Nephron (organoid): ENCODE data around the gene COL8A1.

Source experiments
- H3K27ac Mint-ChIP-seq, 3 experiments: 2 replicates each; pipeline ENCODE4 v1.8.0; 2020; ENCODE audit warnings: mixed read lengths in 3 of 3, mild to moderate bottlenecking in 2 of 3, moderate library complexity in 1 of 3
- H3K27me3 Mint-ChIP-seq: 2 replicates; pipeline ENCODE4 v1.8.0; 2021; ENCODE audit warnings: low read depth, mild to moderate bottlenecking, moderate library complexity, mixed read lengths
- H3K36me3 Mint-ChIP-seq: 2 replicates; pipeline ENCODE4 v1.8.0; 2020; ENCODE audit warnings: low read depth, mixed read lengths
- H3K4me1 Mint-ChIP-seq: 2 replicates; pipeline ENCODE4 v1.8.0; 2020; ENCODE audit warnings: mixed read lengths
- H3K4me3 Mint-ChIP-seq, 3 experiments: 2 replicates each; pipeline ENCODE4 v1.8.0; 2020; ENCODE audit warnings: mild to moderate bottlenecking in 3 of 3, mixed read lengths in 3 of 3, moderate library complexity in 2 of 3
- H3K9me3 Mint-ChIP-seq: 2 replicates; pipeline ENCODE4 v1.8.0; 2020; ENCODE audit warnings: mixed read lengths
- TF ChIP-seq, protein P1 (sequence below), 3 experiments: fragments of 200-600 bp; sonication (generic); IDR thresholded peaks; one replicate each; pipeline ENCODE4 v1.5.0; 2021; ENCODE audit warnings: antibody characterized with exemption in 3 of 3; ENCODE audit not compliant: unreplicated experiment in 3 of 3

The COL8A1 gene

DNA sequence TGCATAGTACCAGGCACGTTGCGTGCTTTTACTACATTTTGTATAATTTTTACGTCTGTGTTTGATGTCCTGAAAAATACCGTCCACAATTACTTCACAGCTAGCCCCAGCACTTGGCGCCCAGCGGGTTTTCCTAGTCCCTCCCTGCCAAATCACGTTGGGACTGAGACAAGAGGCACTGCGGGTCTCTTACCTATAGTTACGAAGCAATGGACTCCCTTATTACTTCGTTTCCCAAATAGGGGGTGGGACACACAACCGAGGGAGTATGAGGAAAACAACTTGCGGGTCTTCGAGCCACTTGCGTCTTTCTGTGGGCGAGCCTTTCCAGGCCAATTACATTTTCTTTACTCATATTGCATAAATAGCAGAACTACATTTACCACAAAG is 178.6 kb downstream of the COL8A1 start:
- Mint-ChIP-seq H3K36me3 (no peaks in the 10 kb centered on the region), H3K27ac (peak overlapping the region; percentile 99 to 100 (median 99)), H3K9me3 (no peaks in the 10 kb centered on the region), H3K4me3 (peak overlapping the region; percentile 89 to 98 (median 93)), H3K27me3 (peaks cover 3% of the 10 kb centered on the region), H3K4me1 (peaks cover 27% of the 10 kb centered on the region)
- TF ChIP-seq, protein P1, sequence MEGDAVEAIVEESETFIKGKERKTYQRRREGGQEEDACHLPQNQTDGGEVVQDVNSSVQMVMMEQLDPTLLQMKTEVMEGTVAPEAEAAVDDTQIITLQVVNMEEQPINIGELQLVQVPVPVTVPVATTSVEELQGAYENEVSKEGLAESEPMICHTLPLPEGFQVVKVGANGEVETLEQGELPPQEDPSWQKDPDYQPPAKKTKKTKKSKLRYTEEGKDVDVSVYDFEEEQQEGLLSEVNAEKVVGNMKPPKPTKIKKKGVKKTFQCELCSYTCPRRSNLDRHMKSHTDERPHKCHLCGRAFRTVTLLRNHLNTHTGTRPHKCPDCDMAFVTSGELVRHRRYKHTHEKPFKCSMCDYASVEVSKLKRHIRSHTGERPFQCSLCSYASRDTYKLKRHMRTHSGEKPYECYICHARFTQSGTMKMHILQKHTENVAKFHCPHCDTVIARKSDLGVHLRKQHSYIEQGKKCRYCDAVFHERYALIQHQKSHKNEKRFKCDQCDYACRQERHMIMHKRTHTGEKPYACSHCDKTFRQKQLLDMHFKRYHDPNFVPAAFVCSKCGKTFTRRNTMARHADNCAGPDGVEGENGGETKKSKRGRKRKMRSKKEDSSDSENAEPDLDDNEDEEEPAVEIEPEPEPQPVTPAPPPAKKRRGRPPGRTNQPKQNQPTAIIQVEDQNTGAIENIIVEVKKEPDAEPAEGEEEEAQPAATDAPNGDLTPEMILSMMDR (IDR thresholded peaks at IDR 0.05; ENCODE audit: unreplicated experiment in 3 of 3), result no peak

DNA sequence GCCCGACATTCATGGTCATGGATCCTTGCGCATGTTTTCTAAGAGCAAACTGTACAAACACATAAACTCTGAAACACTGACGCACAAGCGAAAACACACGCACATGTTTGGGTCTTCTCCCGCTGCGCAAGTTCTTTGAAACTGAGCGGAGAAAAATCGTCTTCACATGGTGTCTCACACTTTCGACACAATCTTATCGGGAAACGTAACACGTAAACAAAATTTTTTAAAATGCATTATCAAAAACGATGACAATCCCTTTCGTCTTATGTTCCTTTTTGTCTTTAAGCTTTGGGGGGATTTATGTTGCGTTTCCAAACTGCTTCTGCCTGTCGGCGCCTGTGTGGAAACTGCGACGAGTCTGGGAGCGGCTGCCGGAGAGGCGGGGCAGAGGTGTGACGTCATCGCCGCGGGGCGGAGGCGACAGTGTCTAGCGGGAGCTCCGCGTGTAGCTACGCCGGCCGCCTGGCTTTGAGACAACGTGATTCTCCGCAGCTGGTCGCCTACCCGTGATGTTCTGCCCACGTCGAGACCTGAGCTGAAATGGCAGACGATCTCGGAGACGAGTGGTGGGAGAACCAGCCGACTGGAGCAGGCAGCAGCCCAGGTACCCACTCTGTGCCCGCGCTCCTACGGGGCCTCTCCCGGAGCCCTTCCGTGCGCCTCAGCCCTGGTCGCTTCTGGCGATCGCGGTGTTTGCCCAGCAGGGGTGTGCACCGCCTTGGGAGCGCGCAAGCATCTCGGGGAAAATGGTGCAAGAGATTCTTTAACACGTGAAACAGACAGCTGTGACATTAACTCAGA is 179.2 kb downstream of the COL8A1 start, which contains the start of gene CMSS1:
TSS of gene CMSS1 (plus strand) at position 426 of the 804 bp plus-strand sequence.
- Mint-ChIP-seq H3K4me3 (peak within 1 kb of the TSS; percentile 89 to 98 (median 93)), H3K36me3 (no peaks in the 10 kb centered on the region), H3K27ac (peak within 1 kb of the TSS; percentile 99 to 100 (median 99)), H3K27me3 (peaks cover 3% of the 10 kb centered on the region), H3K4me1 (peaks cover 27% of the 10 kb centered on the region), H3K9me3 (no peaks in the 10 kb centered on the region)
- TF ChIP-seq, protein P1 (IDR thresholded peaks at IDR 0.05; ENCODE audit: unreplicated experiment in 3 of 3), result peak in 1 of 3 experiments; percentile 25

DNA sequence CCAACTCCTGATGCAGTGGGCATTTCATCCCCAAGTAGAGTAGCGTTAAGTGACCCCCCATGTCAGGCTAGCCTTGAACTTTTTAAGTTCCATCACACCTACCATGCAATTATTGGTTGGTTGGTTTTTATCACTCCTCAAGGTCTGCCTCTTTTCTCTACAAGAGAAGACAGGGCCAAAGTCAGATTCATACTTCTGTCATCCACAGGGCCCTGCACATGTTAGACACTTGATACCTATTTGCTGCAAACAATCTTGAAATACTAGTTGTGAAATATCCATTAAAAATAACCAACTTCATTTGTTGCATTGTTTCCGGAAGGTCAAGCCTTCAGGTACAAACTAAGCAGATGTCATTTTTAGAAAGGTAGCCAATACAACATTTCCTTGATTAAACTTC is 180.4 kb downstream of the COL8A1 start:
- TF ChIP-seq, protein P1 (IDR thresholded peaks at IDR 0.05; ENCODE audit: unreplicated experiment in 3 of 3), result no peak
- Mint-ChIP-seq H3K9me3 (no peaks in the 10 kb centered on the region), H3K27me3 (peaks cover 3% of the 10 kb centered on the region), H3K4me3 (peak overlapping the region; percentile 89 to 98 (median 93)), H3K4me1 (peaks cover 27% of the 10 kb centered on the region), H3K36me3 (no peaks in the 10 kb centered on the region), H3K27ac (peak overlapping the region in 2 of 3 experiments; percentile 99 to 100)

DNA sequence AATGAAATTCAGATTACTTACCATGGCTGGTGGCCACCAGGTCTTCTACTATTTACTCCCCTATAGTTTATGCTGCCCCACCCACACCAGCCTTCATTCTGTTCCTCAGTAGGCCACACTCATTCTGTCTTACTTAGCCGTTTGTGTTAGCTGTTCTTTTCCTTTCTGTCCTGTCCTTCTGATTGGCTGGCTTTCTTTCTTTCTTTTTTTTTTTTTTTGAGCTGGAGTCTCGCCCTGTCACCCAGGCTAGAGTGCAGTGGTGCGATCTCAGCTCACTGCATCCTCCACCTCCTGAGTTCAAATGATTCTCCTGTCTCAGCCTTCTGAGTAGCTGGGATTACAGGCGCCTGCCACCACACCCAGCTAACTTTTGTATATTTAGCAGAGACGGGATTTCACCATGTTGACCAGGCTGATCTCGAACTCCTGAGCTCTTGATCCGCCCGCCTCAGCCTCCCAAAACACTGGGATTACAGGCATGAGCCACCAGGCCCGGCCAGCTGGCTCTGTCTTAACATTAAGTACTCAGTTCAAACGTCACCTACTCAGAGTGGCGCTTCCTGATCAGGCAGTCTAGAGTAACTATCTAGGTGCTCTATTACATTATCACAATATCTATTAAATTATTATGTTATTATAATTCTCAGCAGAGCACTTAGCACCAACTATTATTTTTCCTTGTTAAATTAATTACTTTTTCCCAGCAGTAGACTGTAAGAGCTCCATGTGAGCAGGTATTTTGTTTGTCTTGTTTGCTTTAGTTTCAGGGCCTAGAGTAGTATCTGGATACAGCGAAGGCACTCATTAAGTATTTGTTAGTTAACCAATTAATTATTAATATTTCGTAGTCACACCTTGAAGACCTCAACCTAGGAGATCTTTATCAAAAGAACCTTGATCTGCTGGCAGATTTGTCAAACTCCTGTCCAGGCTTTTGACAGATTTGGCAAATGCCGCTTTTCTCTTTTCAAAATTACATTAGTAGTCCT is 185.6 kb downstream of the COL8A1 start:
- Mint-ChIP-seq H3K9me3 (no peaks in the 10 kb centered on the region), H3K27me3 (no peaks in the 10 kb centered on the region), H3K4me3 (no peak overlapping the region), H3K27ac (no peak overlapping the region), H3K36me3 (no peaks in the 10 kb centered on the region), H3K4me1 (peaks cover 4% of the 10 kb centered on the region)
- TF ChIP-seq, protein P1 (IDR thresholded peaks at IDR 0.05; ENCODE audit: unreplicated experiment in 3 of 3), result no peak

DNA sequence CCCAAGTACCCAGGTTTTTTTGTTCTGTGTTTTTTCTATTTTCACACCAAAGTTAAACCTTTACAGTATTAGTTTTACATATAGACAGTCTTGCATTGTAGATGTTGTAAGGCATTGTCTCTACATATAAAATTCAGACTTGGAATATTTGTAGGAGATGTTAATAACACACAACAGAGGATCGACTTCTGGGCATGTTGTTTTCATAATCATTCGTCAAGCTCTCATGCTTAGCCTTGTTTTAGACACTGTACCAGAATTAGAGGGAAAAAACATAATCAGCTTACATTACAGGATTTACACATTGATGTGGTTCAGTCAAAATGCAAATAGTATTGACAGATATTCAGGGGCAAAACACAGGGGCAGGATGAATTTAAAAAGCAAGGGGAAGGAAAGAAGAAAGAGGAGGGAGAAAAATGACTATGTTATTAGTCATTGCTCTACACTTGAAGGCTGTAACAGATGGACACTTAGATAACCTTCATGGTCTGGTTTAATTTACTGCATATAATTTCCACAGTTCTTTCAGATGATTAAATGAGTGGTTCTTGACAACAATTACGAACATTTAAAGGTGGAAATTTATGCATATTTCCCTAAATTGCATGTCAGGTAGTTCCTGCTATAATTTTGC is 186.7 kb downstream of the COL8A1 start:
- Mint-ChIP-seq H3K27me3 (no peaks in the 10 kb centered on the region), H3K9me3 (no peaks in the 10 kb centered on the region), H3K4me1 (no peaks in the 10 kb centered on the region), H3K4me3 (no peak overlapping the region), H3K27ac (no peak overlapping the region), H3K36me3 (no peaks in the 10 kb centered on the region)
- TF ChIP-seq, protein P1 (IDR thresholded peaks at IDR 0.05; ENCODE audit: unreplicated experiment in 3 of 3), result no peak
